NK-92 treated with Interleukin-12 subunit alpha and Interleukin-12 subunit beta, amount 100 ng/mL, for 24 hours (cell line): ENCODE results near the gene SEPTIN3.

Source experiments
- DNase-seq: peaks from one replicate; lab custom pipeline; 2025; lab: John Stamatoyannopoulos, UW

The SEPTIN3 gene

GRCh38 chr22:42016111-42016510, 46.9 kb downstream of the SEPTIN3 start:
- no peak for DNase-seq

GRCh38 chr22:42018224-42018623, 49.0 kb downstream of the SEPTIN3 start:
- DNase-seq = no peak
